GM18498 (cell line): Measurements from ENCODE around the gene SPINT3.
"Not testable (repeated sequence)": the region's sequence is repeated elsewhere in the genome, so short reads cannot be mapped to it uniquely, and the experiment has no call there.

Experiments
- ATAC-seq: cut with Tn5 transposase; IDR thresholded peaks from one replicate; pipeline ENCODE4 v1.9.1; 2021; ENCODE audit warnings: mild to moderate bottlenecking, moderate library complexity; ENCODE audit not compliant: unreplicated experiment

Gene SPINT3

DNA sequence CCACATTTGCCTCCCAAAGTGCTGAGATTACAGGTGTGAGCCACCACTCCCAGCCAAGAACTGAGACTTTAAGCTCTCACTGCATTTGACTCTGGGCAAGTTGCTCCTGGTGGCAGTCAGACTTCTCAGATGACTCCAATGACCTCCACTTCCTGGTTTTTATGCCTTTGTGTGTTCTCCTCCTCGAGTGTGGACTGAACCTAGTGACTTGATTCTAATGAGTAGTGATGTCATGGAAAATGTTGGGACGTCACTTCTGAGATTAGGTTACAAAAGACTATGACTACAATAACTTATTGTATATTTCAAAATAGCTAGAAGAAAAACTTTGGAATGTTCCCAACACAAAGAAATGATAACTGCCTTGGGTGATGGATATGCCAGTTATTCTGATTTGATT is 12.0 kb downstream of the SPINT3 start:
- ATAC-seq, result no peak

GRCh38 chr20:45502561-45502960 is 12.9 kb downstream of the SPINT3 start:
- ATAC-seq, result no peak

- no peak for ATAC-seq
Measured at GRCh38 chr20:45501600-45501999, 13.8 kb downstream of the SPINT3 start.

- ATAC-seq, result no peak
Measured at GRCh38 chr20:45500022-45500421, 15.4 kb downstream of the SPINT3 start.

- ATAC-seq, result no peak
Measured at GRCh38 chr20:45497971-45498494, 17.4 kb downstream of the SPINT3 start.

DNA sequence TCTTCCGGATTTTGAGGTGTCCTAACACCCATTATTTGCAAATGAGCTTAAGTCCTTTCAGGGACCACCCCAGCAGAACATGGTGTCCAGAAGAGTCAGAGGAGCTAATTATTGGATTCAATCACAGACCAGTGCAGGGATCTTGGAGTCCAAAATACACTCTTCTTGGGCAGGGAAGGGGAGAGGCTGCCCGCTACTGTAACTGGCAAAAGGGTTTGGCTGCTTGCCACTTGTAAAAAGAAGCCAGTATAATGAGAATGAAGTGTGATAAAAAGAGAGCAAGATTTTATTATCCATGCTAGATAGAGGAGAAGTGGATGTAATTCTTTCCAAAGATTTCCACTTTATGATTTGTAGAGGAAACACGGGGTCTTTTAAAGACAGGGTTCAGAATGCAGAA is 19.3 kb downstream of the SPINT3 start:
- no peak for ATAC-seq

DNA sequence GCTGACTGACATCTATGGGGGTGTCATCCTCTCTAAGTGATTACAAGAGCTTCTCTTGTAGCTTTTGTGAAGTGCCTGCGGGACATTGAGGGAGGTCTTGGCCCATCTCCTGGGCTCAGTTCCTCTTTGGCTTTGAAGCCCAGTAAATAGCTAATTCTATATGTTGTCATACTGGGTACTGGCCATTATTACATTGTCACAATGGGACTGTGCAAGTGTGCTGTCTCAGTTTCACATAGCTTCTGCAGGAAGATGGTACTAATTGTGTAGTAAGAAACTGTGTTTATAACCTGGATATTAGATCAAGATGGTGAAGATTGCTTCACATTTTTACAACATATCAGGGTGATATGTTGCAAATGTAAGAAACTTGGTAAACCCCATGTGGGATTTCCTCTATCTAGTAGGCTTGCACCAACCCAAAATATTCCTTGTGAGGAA is 19.9 kb downstream of the SPINT3 start:
- ATAC-seq, result no peak

GRCh38 chr20:45489083-45489531 is 26.3 kb downstream of the SPINT3 start:
- ATAC-seq, result no peak

GRCh38 chr20:45487231-45487635 is 28.2 kb downstream of the SPINT3 start:
- ATAC-seq, result no peak

- ATAC-seq, result no peak
Measured at GRCh38 chr20:45485388-45485787, 30.0 kb downstream of the SPINT3 start.

DNA sequence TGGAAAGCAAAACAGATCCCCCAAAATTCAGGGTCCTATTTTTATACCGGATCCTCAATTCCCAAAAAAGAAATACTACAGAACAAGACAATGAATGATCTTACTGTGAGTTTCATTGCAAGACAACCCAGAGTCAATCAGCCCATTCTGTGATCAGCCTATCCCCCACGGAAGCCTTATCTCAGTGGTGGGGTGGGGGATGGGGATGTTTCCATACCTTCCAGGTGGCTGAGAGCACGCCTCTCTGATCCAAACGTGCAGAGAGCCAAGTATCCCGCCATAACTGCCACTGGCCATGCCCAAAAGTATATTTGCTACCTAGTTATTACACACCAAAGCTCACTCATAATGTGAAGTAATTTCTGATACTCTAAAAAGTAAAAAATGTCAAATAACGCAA is 30.7 kb downstream of the SPINT3 start:
- no peak for ATAC-seq

GRCh38 chr20:45479822-45480221 is 35.6 kb downstream of the SPINT3 start:
- no peak for ATAC-seq

GRCh38 chr20:45477530-45478148 is 37.8 kb downstream of the SPINT3 start:
- not testable (repeated sequence) for ATAC-seq

DNA sequence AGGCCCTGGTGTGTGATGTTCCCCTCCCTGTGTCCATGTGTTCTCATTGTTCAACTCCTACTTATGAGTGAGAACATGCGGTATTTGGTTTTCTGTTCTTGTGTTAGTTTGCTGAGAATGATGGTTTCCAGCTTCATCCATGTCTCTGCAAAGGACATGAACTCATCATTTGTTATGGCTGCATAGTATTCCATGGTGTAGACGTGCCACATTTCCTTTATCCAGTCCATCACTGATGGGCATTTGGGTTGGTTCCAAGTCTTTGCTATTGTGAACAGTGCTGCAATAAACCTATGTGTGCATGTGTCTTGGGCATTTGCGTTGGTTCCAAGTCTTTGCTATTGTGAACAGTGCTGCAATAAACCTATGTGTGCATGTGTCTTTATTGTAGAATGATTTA is 43.1 kb downstream of the SPINT3 start:
- ATAC-seq, result not testable (repeated sequence)

- peak; percentile 24 for ATAC-seq
Measured at GRCh38 chr20:45470937-45471336, 44.5 kb downstream of the SPINT3 start.

GRCh38 chr20:45470262-45470931 is 45.0 kb downstream of the SPINT3 start:
- ATAC-seq, result peak; percentile 67

GRCh38 chr20:45469336-45470261 is 45.8 kb downstream of the SPINT3 start, which contains the start of gene WFDC2:
WFDC2 (plus strand) TSS chr20:45469753; CDS start chr20:45469782, 29 bp downstream.
- ATAC-seq, result no peak

GRCh38 chr20:45467861-45468260 is 47.6 kb downstream of the SPINT3 start:
- no peak for ATAC-seq

DNA sequence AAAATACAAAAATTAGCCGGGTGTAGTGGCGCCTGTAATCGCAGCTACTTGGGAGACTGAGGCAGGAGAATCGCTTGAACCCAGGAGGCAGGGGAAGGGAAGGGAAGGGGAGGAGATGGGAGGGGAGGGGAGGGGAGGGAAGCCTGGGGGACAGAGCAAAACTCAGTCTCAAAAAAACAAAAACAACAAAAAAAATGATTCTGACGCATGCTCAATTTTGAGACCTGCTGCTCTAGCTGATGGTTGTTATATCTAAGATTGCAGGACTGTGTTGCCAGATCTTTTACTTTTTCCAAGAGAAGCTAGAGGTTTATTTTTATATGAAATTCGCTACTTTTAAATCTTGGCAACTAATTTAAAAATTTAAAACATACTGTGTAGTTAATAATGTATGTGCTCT is 48.2 kb downstream of the SPINT3 start:
- ATAC-seq, result no peak

- ATAC-seq, result no peak
Measured at GRCh38 chr20:45465491-45466266, 49.7 kb downstream of the SPINT3 start.
